ENCODE data around the gene SMPDL3A.

The SMPDL3A gene

GRCh38 chr6:122801397-122801796, 12.3 kb downstream of the SMPDL3A start:
- no peak overlapping the region for H3K27ac ChIP-seq (replicated peaks; ENCODE audit: low read length)
- no peak overlapping the region for H4K8ac ChIP-seq (ENCODE audit: low read depth, low read length)
- H3K79me1 ChIP-seq (ENCODE audit: low read depth, low read length): no peaks in the 10 kb centered on the region
- H3K36me3 ChIP-seq (replicated peaks in 1 of 2; ENCODE audit: control insufficient read depth in 2 of 2, insufficient read depth in 2 of 2, low read length in 2 of 2): no peaks in the 10 kb centered on the region
- no peaks in the 10 kb centered on the region for H3K27me3 ChIP-seq (ENCODE audit: control insufficient read depth in 3 of 3, insufficient read depth in 3 of 3, low read depth in 1 of 3, low read length in 3 of 3)
- H2BK15ac ChIP-seq (ENCODE audit: low read length): no peak overlapping the region
- no peak overlapping the region for H3K4me3 ChIP-seq (ENCODE audit: low read length in 2 of 2)
- peaks cover 0 to 2% of the 10 kb centered on the region in 2 donors for H3K4me1 ChIP-seq (ENCODE audit: control insufficient read depth in 2 of 2, insufficient read depth in 1 of 2, low read depth in 1 of 2, low read length in 2 of 2)
- H2AFZ ChIP-seq (ENCODE audit: low read length): no peak overlapping the region
- no peak overlapping the region for H3K4ac ChIP-seq (ENCODE audit: low read length)
- no peak for DNase-seq (ENCODE audit: low spot score)
- H2AK5ac ChIP-seq (ENCODE audit: low read depth, low read length): no peak overlapping the region
- no peak overlapping the region for H2BK12ac ChIP-seq (ENCODE audit: low read length)
- no peaks in the 10 kb centered on the region for H3K9me3 ChIP-seq (replicated peaks in 1 of 2; ENCODE audit: control insufficient read depth in 2 of 2, insufficient read depth in 1 of 2, low read depth in 1 of 2, low read length in 2 of 2)
- H3K4me2 ChIP-seq (ENCODE audit: insufficient read depth, low read length, poor library complexity, severe bottlenecking): no peak overlapping the region
- H4K91ac ChIP-seq (ENCODE audit: low read depth, low read length, poor library complexity): no peak overlapping the region
- H3K9ac ChIP-seq (ENCODE audit: low read depth, low read length, poor library complexity): no peak overlapping the region
- no peak overlapping the region for H3K18ac ChIP-seq (ENCODE audit: low read length)
- H2BK5ac ChIP-seq (ENCODE audit: low read length): no peak overlapping the region
- no peak overlapping the region for H2BK120ac ChIP-seq (ENCODE audit: low read depth, low read length)
- WGBS, 2 donors (ENCODE audit: extremely low coverage in 2 of 2, insufficient read length in 2 of 2, insufficient replicate concordance in 1 of 2): no CpG with 5 or more reads among the region's 1 CpG
- no peak overlapping the region for H3K14ac ChIP-seq (ENCODE audit: low read length)
- H3K23ac ChIP-seq (ENCODE audit: low read depth, low read length, poor library complexity): no peak overlapping the region

- no peak overlapping the region for H2AK5ac ChIP-seq (ENCODE audit: low read depth, low read length)
- no peak overlapping the region for H2BK120ac ChIP-seq (ENCODE audit: low read depth, low read length)
- H3K9ac ChIP-seq (ENCODE audit: low read depth, low read length, poor library complexity): no peak overlapping the region
- no peak overlapping the region for H3K4me2 ChIP-seq (ENCODE audit: insufficient read depth, low read length, poor library complexity, severe bottlenecking)
- no peak overlapping the region for H4K91ac ChIP-seq (ENCODE audit: low read depth, low read length, poor library complexity)
- no peak overlapping the region for H3K4ac ChIP-seq (ENCODE audit: low read length)
- no peak overlapping the region for H3K23ac ChIP-seq (ENCODE audit: low read depth, low read length, poor library complexity)
- no peak overlapping the region for H2BK12ac ChIP-seq (ENCODE audit: low read length)
- H3K36me3 ChIP-seq (replicated peaks in 1 of 2; ENCODE audit: control insufficient read depth in 2 of 2, insufficient read depth in 2 of 2, low read length in 2 of 2): no peaks in the 10 kb centered on the region
- no peaks in the 10 kb centered on the region for H3K27me3 ChIP-seq (ENCODE audit: control insufficient read depth in 3 of 3, insufficient read depth in 3 of 3, low read depth in 1 of 3, low read length in 3 of 3)
- H3K14ac ChIP-seq (ENCODE audit: low read length): no peak overlapping the region
- no peak overlapping the region for H3K27ac ChIP-seq (replicated peaks; ENCODE audit: low read length)
- no peaks in the 10 kb centered on the region for H3K79me1 ChIP-seq (ENCODE audit: low read depth, low read length)
- no peak overlapping the region for H2AFZ ChIP-seq (ENCODE audit: low read length)
- no peak overlapping the region for H3K18ac ChIP-seq (ENCODE audit: low read length)
- H2BK5ac ChIP-seq (ENCODE audit: low read length): no peak overlapping the region
- H3K4me3 ChIP-seq (ENCODE audit: low read length in 2 of 2): no peak overlapping the region
- no CpG with 5 or more reads among the region's 4 CpGs for WGBS, 2 donors (ENCODE audit: extremely low coverage in 2 of 2, insufficient read length in 2 of 2, insufficient replicate concordance in 1 of 2)
- no peak overlapping the region for H4K8ac ChIP-seq (ENCODE audit: low read depth, low read length)
- H3K4me1 ChIP-seq (ENCODE audit: control insufficient read depth in 2 of 2, insufficient read depth in 1 of 2, low read depth in 1 of 2, low read length in 2 of 2): peaks cover 0 to 2% of the 10 kb centered on the region in 2 donors
- H3K9me3 ChIP-seq (replicated peaks in 1 of 2; ENCODE audit: control insufficient read depth in 2 of 2, insufficient read depth in 1 of 2, low read depth in 1 of 2, low read length in 2 of 2): no peaks in the 10 kb centered on the region
- no peak for DNase-seq (ENCODE audit: low spot score)
- H2BK15ac ChIP-seq (ENCODE audit: low read length): no peak overlapping the region
Measured at GRCh38 chr6:122803171-122803661, 14.2 kb downstream of the SMPDL3A start.

GRCh38 chr6:122804962-122805485, 16.0 kb downstream of the SMPDL3A start:
- no peak overlapping the region for H3K4ac ChIP-seq (ENCODE audit: low read length)
- no peak overlapping the region for H3K4me2 ChIP-seq (ENCODE audit: insufficient read depth, low read length, poor library complexity, severe bottlenecking)
- H3K9me3 ChIP-seq (replicated peaks in 1 of 2; ENCODE audit: control insufficient read depth in 2 of 2, insufficient read depth in 1 of 2, low read depth in 1 of 2, low read length in 2 of 2): no peaks in the 10 kb centered on the region
- no peak overlapping the region for H3K23ac ChIP-seq (ENCODE audit: low read depth, low read length, poor library complexity)
- H3K18ac ChIP-seq (ENCODE audit: low read length): no peak overlapping the region
- H3K79me1 ChIP-seq (ENCODE audit: low read depth, low read length): no peaks in the 10 kb centered on the region
- no peaks in the 10 kb centered on the region for H3K27me3 ChIP-seq (ENCODE audit: control insufficient read depth in 3 of 3, insufficient read depth in 3 of 3, low read depth in 1 of 3, low read length in 3 of 3)
- no peak overlapping the region for H3K14ac ChIP-seq (ENCODE audit: low read length)
- DNase-seq (ENCODE audit: low spot score): no peak
- H3K4me3 ChIP-seq (ENCODE audit: low read length in 2 of 2): no peak overlapping the region
- H2BK15ac ChIP-seq (ENCODE audit: low read length): no peak overlapping the region
- no peak overlapping the region for H2BK120ac ChIP-seq (ENCODE audit: low read depth, low read length)
- no peak overlapping the region for H3K27ac ChIP-seq (replicated peaks; ENCODE audit: low read length)
- H2AFZ ChIP-seq (ENCODE audit: low read length): no peak overlapping the region
- H2BK5ac ChIP-seq (ENCODE audit: low read length): no peak overlapping the region
- no CpG with 5 or more reads among the region's 5 CpGs for WGBS, 2 donors (ENCODE audit: extremely low coverage in 2 of 2, insufficient read length in 2 of 2, insufficient replicate concordance in 1 of 2)
- H4K8ac ChIP-seq (ENCODE audit: low read depth, low read length): no peak overlapping the region
- no peak overlapping the region for H2BK12ac ChIP-seq (ENCODE audit: low read length)
- no peak overlapping the region for H3K9ac ChIP-seq (ENCODE audit: low read depth, low read length, poor library complexity)
- no peak overlapping the region for H2AK5ac ChIP-seq (ENCODE audit: low read depth, low read length)
- peaks cover 0 to 2% of the 10 kb centered on the region in 2 donors for H3K4me1 ChIP-seq (ENCODE audit: control insufficient read depth in 2 of 2, insufficient read depth in 1 of 2, low read depth in 1 of 2, low read length in 2 of 2)
- no peak overlapping the region for H4K91ac ChIP-seq (ENCODE audit: low read depth, low read length, poor library complexity)
- no peaks in the 10 kb centered on the region for H3K36me3 ChIP-seq (replicated peaks in 1 of 2; ENCODE audit: control insufficient read depth in 2 of 2, insufficient read depth in 2 of 2, low read length in 2 of 2)

GRCh38 chr6:122806291-122806690, 17.2 kb downstream of the SMPDL3A start:
- H3K4ac ChIP-seq (ENCODE audit: low read length): no peak overlapping the region
- no peak overlapping the region for H3K27ac ChIP-seq (replicated peaks; ENCODE audit: low read length)
- no peak overlapping the region for H3K9ac ChIP-seq (ENCODE audit: low read depth, low read length, poor library complexity)
- no peak overlapping the region for H2AFZ ChIP-seq (ENCODE audit: low read length)
- no peaks in the 10 kb centered on the region for H3K9me3 ChIP-seq (replicated peaks in 1 of 2; ENCODE audit: control insufficient read depth in 2 of 2, insufficient read depth in 1 of 2, low read depth in 1 of 2, low read length in 2 of 2)
- H3K27me3 ChIP-seq (ENCODE audit: control insufficient read depth in 3 of 3, insufficient read depth in 3 of 3, low read depth in 1 of 3, low read length in 3 of 3): no peaks in the 10 kb centered on the region
- H2BK15ac ChIP-seq (ENCODE audit: low read length): no peak overlapping the region
- no peak overlapping the region for H2BK5ac ChIP-seq (ENCODE audit: low read length)
- H4K91ac ChIP-seq (ENCODE audit: low read depth, low read length, poor library complexity): no peak overlapping the region
- H2BK12ac ChIP-seq (ENCODE audit: low read length): no peak overlapping the region
- peaks cover 0 to 2% of the 10 kb centered on the region in 2 donors for H3K4me1 ChIP-seq (ENCODE audit: control insufficient read depth in 2 of 2, insufficient read depth in 1 of 2, low read depth in 1 of 2, low read length in 2 of 2)
- no peak overlapping the region for H3K23ac ChIP-seq (ENCODE audit: low read depth, low read length, poor library complexity)
- no peak overlapping the region for H2AK5ac ChIP-seq (ENCODE audit: low read depth, low read length)
- no CpG with 5 or more reads among the region's 2 CpGs for WGBS, 2 donors (ENCODE audit: extremely low coverage in 2 of 2, insufficient read length in 2 of 2, insufficient replicate concordance in 1 of 2)
- no peak overlapping the region for H2BK120ac ChIP-seq (ENCODE audit: low read depth, low read length)
- no peak overlapping the region for H3K14ac ChIP-seq (ENCODE audit: low read length)
- no peak overlapping the region for H4K8ac ChIP-seq (ENCODE audit: low read depth, low read length)
- H3K4me2 ChIP-seq (ENCODE audit: insufficient read depth, low read length, poor library complexity, severe bottlenecking): no peak overlapping the region
- H3K18ac ChIP-seq (ENCODE audit: low read length): no peak overlapping the region
- no peaks in the 10 kb centered on the region for H3K79me1 ChIP-seq (ENCODE audit: low read depth, low read length)
- DNase-seq (ENCODE audit: low spot score): no peak
- H3K4me3 ChIP-seq (ENCODE audit: low read length in 2 of 2): no peak overlapping the region
- H3K36me3 ChIP-seq (replicated peaks in 1 of 2; ENCODE audit: control insufficient read depth in 2 of 2, insufficient read depth in 2 of 2, low read length in 2 of 2): no peaks in the 10 kb centered on the region
